ENCODE data around the gene PPP1R13B. TPM values are rescaled to one million over a fixed set of nuclear protein-coding genes. Genes with fewer than 3 reads are reported as not detected.

Gene PPP1R13B
- total and polyA plus RNA-seq, 11 donors: 27.5 to 96.2 (median 75.4) TPM

DNA sequence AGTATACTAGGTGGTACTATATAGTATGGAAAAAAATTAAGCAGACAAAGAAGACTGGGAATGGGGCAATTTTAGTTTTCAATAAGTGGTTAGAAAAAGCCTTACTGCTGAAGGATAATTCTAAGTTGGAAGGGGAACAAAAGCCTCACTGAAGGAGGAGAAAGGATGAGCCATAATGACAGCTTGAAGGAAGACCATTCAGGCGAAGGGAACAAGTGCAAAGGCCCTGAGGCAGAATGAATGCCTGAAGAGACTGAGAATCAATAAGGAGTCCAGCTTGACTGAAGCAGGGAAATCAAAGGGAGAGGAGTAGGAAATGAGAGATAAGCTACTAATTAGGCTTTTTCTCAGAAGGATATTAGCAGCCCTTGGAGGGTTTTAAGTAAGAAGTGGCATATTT lies 28.5 kb downstream of the PPP1R13B start:
- intact Hi-C loops (cut with DNase I): no loop called here
- peaks cover 6 to 63% (median 42%) of the 10 kb centered on the region in 12 donors for H3K4me1 ChIP-seq
- ATAC-seq: no peak

DNA sequence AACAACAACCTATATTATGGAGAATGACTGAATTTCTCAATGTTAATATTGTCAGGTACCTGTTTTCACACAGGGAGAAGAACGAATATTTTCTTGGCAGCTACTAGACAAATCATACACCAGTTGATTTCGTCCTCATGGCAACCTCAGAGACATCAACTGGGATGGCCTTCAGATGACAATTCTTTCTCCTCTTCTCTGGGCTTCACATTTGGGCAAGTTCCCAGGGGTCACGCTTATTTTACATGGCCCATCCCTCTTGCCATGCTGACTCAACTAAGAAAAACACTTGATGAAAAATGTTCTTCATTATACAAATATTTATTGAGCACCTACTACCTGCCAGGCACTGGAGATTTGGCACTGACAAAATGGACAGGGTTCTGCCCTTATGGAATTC lies 29.0 kb downstream of the PPP1R13B start:
- peak overlapping the region; percentile 49 to 81 (median 68) for H3K27ac ChIP-seq
- intact Hi-C loops (cut with DNase I): no loop called here
- H3K4me3 ChIP-seq: no peak overlapping the region
- H3K4me1 ChIP-seq: peaks cover 6 to 59% (median 42%) of the 10 kb centered on the region in 12 donors
- H3K27me3 ChIP-seq: no peaks in the 10 kb centered on the region
- no peak for DNase-seq
- no peaks in the 10 kb centered on the region for H3K9me3 ChIP-seq
- H3K36me3 ChIP-seq: no peaks in the 10 kb centered on the region
- ATAC-seq: peak in 2 of 4 donors; percentile 36 to 38
- TF ChIP-seq, protein P1, sequence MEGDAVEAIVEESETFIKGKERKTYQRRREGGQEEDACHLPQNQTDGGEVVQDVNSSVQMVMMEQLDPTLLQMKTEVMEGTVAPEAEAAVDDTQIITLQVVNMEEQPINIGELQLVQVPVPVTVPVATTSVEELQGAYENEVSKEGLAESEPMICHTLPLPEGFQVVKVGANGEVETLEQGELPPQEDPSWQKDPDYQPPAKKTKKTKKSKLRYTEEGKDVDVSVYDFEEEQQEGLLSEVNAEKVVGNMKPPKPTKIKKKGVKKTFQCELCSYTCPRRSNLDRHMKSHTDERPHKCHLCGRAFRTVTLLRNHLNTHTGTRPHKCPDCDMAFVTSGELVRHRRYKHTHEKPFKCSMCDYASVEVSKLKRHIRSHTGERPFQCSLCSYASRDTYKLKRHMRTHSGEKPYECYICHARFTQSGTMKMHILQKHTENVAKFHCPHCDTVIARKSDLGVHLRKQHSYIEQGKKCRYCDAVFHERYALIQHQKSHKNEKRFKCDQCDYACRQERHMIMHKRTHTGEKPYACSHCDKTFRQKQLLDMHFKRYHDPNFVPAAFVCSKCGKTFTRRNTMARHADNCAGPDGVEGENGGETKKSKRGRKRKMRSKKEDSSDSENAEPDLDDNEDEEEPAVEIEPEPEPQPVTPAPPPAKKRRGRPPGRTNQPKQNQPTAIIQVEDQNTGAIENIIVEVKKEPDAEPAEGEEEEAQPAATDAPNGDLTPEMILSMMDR (IDR thresholded peaks at IDR 0.05): no peak
- TF ChIP-seq POLR2A (IDR thresholded peaks at IDR 0.05): no peak
- WGBS, 4 donors: 40 to 56% (median 52%) methylated on average over 3 of the region's 3 CpGs

More for the DNA sequence above, 28.5 kb downstream of the PPP1R13B start:
- Histone ChIP-seq H3K9me3 (no peaks in the 10 kb centered on the region), H3K4me3 (no peak overlapping the region), H3K27me3 (no peaks in the 10 kb centered on the region), H3K36me3 (no peaks in the 10 kb centered on the region), H3K27ac (peak overlapping the region; percentile 49 to 81 (median 68))
- no peak for DNase-seq
- WGBS, 4 donors: 93 to 94% (median 93%) methylated on average over 1 of the region's 1 CpG
- TF ChIP-seq POLR2A (IDR thresholded peaks at IDR 0.05): no peak
- TF ChIP-seq, protein P1 (IDR thresholded peaks at IDR 0.05): no peak

DNA sequence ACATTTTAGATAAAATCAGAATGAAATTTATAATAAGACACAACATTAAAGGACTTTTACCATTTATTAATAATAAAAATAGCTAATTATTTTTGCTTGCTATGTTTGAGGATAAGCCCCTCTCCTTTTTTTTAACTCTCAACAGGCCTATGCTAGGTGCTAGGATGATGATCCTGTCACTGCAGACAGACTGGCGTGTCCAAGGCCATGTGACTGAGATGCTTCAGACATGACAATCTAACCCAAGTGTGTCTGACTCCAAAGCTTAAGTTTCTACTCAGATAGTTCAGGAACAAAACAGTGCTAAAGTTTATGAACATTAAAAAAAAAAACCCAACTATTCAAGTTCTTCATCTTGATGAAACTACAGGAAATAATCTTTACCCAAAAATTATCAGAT lies 29.8 kb downstream of the PPP1R13B start:
- 33 to 73% (median 55%) methylated on average over 1 of the region's 1 CpG for WGBS, 4 donors
- Histone ChIP-seq H3K36me3 (no peaks in the 10 kb centered on the region), H3K4me1 (peaks cover 6 to 56% (median 42%) of the 10 kb centered on the region in 12 donors), H3K27me3 (no peaks in the 10 kb centered on the region), H3K4me3 (no peak overlapping the region), H3K9me3 (no peaks in the 10 kb centered on the region), H3K27ac (peak overlapping the region; percentile 12 to 81 (median 64))
- no peak for DNase-seq
- ATAC-seq: peak in 2 of 4 donors; percentile 43 to 51
- intact Hi-C loops (cut with DNase I): no loop called here
- no peak for TF ChIP-seq POLR2A (IDR thresholded peaks at IDR 0.05)
- TF ChIP-seq, protein P1 (IDR thresholded peaks at IDR 0.05): no peak

DNA sequence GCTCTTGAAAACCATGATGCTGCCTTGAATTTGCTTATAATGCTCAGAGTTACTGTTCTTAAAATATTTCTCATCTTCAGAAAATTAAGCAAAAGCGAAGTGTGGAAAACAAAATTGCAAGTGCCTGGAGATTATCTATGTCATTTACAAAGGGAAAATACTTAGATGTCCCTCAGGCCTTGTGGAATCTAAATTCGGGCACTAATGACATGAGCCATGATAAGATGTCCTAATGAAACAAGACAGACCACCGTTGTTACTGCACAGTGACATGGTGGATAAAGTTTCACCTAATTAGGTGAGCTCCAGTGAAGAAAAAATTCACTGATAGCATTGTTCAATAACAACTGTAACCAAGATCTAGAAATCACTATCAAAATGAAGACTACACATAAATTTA lies 30.4 kb downstream of the PPP1R13B start:
- Histone ChIP-seq H3K4me1 (peaks cover 6 to 57% (median 44%) of the 10 kb centered on the region in 12 donors), H3K27me3 (no peaks in the 10 kb centered on the region), H3K27ac (peak overlapping the region; percentile 12 to 81 (median 64)), H3K9me3 (no peaks in the 10 kb centered on the region), H3K4me3 (no peak overlapping the region), H3K36me3 (no peaks in the 10 kb centered on the region)
- TF ChIP-seq, protein P1 (IDR thresholded peaks at IDR 0.05): no peak
- no peak for TF ChIP-seq POLR2A (IDR thresholded peaks at IDR 0.05)
- WGBS, 4 donors: 28 to 45% (median 33%) methylated on average over 3 of the region's 3 CpGs
- ATAC-seq (peak; percentile 57 to 68 (median 66)), DNase-seq (no peak)
- intact Hi-C loops (cut with DNase I): no loop called here

Measured in heart left ventricle (tissue), 16 donors.